Activated naive CD8-positive, alpha-beta T cell treated with anti-CD3 and anti-CD28 coated beads, Interleukin-2, amount 50 U/mL, for 24 hours (primary cell): ENCODE data around the gene FMOD.
"Not testable (repeated sequence)": the region's sequence is repeated elsewhere in the genome, so short reads cannot be mapped to it uniquely, and the experiment has no call there.

Experiments used
- ATAC-seq: fragments of 150-1000 bp; cut with Tn5 transposase; one replicate; pipeline ENCODE4 v1.10.0; 2021
- DNase-seq: peaks from one replicate; pipeline ENCODE4 v3.0.0; 2021
- H3K27ac Mint-ChIP-seq: one replicate; pipeline ENCODE4 v1.8.0; 2021; ENCODE audit warnings: mild to moderate bottlenecking, mixed read lengths
- H3K27me3 Mint-ChIP-seq: one replicate; pipeline ENCODE4 v1.8.0; 2021; ENCODE audit warnings: mixed read lengths
- H3K36me3 Mint-ChIP-seq: one replicate; pipeline ENCODE4 v1.8.0; 2021; ENCODE audit warnings: low read depth, mixed read lengths
- H3K4me1 Mint-ChIP-seq: one replicate; pipeline ENCODE4 v1.8.0; 2021; ENCODE audit warnings: mixed read lengths
- H3K4me3 Mint-ChIP-seq: one replicate; pipeline ENCODE4 v1.8.0; 2021; ENCODE audit warnings: mild to moderate bottlenecking, moderate library complexity, mixed read lengths
- H3K9me3 Mint-ChIP-seq: one replicate; pipeline ENCODE4 v1.8.0; 2021; ENCODE audit warnings: mixed read lengths

FMOD gene

DNA sequence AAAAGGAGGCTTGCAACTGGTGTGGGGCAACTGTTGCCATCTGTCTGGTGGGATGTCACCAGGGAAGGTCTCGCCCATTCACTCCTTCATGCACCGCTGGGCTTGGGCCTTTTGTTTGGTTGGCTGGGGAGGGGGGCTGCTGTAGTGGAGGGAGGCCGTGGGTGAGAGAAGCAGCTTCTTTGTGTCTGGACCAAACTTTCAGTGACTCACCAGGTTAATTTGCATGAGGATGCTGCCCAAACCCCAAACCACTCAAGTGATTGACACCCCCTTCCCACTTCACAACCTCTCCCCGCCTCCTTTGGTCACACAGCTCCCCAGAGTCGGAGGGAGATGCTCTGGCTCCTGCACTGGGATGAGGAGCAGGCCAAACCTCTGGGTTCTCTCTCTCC, 25.9 kb downstream of the FMOD start:
- H3K4me1 Mint-ChIP-seq: peaks cover 86% of the 10 kb centered on the region
- H3K4me3 Mint-ChIP-seq: peak overlapping the region; percentile 45
- DNase-seq (peak; percentile 67), ATAC-seq (peak; percentile 38)
- no peaks in the 10 kb centered on the region for H3K27me3 Mint-ChIP-seq
- H3K27ac Mint-ChIP-seq: peak overlapping the region; percentile 93
- no peaks in the 10 kb centered on the region for H3K9me3 Mint-ChIP-seq
- no peaks in the 10 kb centered on the region for H3K36me3 Mint-ChIP-seq

DNA sequence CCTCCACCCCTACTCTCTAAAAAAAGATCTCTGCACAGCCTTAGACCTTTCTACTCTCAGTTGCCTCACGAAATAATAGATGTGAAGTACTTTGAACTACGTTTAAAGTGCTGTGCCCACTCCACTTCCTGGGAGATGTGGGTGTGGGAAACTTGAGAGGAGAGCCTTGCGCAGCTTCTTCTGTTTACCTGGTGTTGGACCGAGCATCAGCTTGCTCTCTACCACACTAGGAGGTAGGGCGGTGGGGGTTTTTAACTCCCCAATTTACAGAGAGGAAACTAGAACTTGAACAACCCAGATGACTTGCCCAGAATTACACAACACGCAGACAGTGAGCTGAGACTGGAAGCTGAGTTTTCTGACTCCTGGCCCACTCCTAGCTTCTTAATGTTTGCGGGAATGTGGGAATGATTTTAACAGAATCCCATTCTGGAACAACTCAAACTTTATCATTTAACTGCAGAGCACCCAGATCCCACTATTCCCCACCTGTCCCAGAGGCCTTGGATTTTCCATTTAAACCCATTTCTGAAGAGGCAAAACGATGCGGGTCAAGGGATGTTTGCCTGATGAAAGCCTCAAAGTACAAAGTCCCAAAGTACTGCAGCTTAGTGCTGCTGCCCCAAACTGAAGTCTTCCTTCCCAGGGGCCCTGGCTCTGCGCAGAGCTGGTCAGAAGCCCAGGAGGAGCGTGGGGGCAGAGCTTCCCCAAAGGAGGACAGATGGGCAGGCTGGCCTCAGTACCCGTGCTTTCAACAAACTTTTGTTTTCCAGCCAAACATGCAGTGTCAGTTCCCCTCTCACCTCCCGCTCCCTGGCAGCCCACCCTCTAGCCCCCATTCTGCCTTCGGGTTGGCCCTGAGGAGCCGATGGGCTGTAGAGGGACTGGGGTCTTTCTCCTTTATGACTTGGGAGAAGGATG, 26.6 kb downstream of the FMOD start:
- Mint-ChIP-seq H3K9me3 (no peaks in the 10 kb centered on the region), H3K27me3 (no peaks in the 10 kb centered on the region), H3K4me1 (peaks cover 92% of the 10 kb centered on the region), H3K27ac (peak overlapping the region; percentile 93), H3K36me3 (no peaks in the 10 kb centered on the region), H3K4me3 (peak overlapping the region; percentile 57)
- DNase-seq (peak; percentile 45), ATAC-seq (no peak)

DNA sequence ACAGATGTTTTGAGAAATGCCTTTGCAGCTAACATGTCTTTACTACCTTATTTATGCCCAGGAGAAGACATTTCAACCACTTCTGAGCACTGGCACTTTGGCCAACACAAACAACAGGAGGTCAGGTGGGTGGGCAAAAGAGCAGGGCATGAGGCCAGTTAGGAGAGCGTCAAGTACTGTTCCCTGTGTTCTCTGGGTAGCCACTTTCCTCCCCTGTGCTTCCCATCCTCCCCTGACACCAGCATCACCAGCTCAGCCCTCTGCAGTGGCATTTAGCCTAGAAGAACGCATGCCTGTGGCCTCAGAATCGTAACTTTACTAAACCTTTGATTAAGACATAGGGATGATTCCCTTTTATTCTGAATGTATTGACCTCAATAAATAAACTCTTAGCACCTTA, 27.3 kb downstream of the FMOD start:
- ATAC-seq (no peak), DNase-seq (no peak)
- H3K9me3 Mint-ChIP-seq: no peaks in the 10 kb centered on the region
- peak overlapping the region; percentile 57 for H3K4me3 Mint-ChIP-seq
- no peaks in the 10 kb centered on the region for H3K36me3 Mint-ChIP-seq
- H3K27ac Mint-ChIP-seq: peak overlapping the region; percentile 75
- H3K27me3 Mint-ChIP-seq: no peaks in the 10 kb centered on the region
- H3K4me1 Mint-ChIP-seq: peaks cover 93% of the 10 kb centered on the region

DNA sequence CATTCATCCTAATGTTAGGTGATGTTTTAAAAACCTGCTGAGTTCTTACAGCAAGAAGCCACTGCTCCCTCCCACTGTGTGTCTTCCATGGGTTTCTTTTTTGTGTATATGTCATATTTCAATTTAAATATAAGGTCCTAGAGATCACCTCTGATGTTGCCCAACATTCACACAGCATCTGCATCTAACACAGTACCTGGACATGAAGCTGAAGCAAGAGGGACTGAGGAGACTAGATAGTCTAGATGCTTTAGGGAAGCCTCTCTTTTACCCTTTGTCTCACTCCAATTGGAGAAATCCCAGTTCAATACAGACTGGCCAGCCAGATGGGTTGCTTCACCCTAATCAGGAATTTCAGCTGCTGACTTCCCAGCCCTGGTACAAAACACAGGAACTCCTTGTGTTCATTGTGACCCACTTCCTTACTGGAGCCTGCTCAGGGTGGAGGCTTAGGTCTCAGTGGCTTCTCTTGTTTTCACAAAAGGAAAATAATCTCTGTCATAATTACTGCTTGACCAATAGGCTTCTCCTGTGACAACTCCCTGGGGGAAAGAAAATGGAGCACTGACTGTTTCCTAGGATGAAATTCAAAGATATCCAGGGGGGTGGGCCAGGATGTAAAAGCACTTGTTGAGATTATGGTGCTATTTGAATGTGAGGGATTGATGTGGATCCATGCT, 28.3 kb downstream of the FMOD start:
- ATAC-seq: no peak
- Mint-ChIP-seq H3K4me1 (peaks cover 86% of the 10 kb centered on the region), H3K36me3 (no peaks in the 10 kb centered on the region), H3K9me3 (no peaks in the 10 kb centered on the region), H3K27me3 (no peaks in the 10 kb centered on the region), H3K27ac (no peak overlapping the region), H3K4me3 (no peak overlapping the region)
- DNase-seq: no peak

DNA sequence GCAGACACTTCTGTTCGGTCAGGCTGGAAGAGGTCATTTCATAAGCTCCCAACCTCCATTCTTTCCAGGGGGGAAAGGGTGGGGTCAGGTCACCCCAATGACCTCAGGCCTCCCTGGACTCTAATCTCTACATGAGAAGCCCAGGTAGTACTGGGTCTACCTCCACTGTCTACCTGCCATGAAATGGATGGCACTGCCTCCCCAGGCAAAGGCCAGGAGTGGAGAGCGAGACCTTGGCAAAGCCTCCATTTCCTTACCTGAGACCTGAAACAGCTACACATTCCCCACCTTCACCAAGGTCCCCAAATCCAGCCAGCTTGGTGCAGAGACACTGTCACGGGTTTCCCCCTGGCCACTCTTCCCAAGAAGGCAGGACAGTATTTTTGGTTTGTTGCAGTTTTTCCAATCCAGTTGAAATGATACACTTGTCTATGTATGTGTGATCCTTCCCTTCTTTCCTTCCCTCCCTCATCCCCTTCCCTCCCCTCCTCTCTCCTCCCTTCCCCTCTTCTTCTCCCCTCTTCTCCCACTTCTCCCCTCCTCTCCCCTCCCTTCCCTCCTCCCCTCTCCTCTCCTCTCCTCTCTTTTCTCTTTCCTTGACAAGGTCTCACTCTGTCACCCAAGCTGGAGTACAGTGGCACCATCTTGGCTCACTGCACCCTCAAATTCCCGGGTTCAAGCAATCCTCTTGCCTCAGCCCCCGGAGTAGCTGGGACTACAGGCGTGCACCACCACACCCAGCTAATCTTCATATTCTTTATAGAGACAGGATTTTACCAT, 29.5 kb downstream of the FMOD start:
- Mint-ChIP-seq H3K27me3 (no peaks in the 10 kb centered on the region), H3K27ac (peak overlapping the region; percentile 79), H3K9me3 (no peaks in the 10 kb centered on the region), H3K4me3 (no peak overlapping the region), H3K36me3 (no peaks in the 10 kb centered on the region), H3K4me1 (peaks cover 81% of the 10 kb centered on the region)
- no peak for DNase-seq
- no peak for ATAC-seq

DNA sequence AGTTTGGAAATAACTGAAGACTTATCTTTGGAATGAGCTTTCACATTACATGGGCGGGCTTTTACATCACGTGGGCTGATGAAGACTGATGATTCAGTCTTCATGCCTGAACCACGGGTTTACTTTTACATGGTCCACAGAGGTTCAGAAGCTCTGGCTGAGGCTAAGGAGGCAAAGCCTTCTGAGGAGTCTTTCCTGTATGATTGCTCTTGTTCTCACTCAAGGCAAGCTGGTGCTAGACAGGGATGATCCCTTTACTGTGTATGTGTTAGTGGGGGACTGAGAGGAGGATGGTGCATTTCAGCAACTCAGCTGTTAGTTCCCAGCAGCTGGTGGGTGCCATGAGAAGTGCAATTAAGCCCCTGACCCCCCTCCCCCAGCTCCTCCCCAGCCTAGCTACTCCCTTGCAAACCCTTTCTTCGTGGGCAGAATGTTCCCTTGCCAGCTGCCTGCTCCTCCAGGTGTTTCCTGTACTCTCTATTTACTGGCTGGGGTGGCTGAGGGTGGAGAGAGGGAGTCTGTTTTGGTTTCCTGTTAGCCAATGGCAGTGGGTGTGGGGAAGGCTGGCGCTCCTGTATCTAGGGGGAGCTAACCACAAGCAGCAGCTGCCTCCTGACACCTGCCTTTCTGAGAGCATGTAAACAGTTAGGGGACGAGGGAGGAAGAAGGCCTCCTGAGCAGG, 30.2 kb downstream of the FMOD start:
- peak overlapping the region; percentile 79 for H3K27ac Mint-ChIP-seq
- ATAC-seq: peak; percentile 51
- H3K9me3 Mint-ChIP-seq: no peaks in the 10 kb centered on the region
- H3K4me1 Mint-ChIP-seq: peaks cover 73% of the 10 kb centered on the region
- no peaks in the 10 kb centered on the region for H3K36me3 Mint-ChIP-seq
- H3K27me3 Mint-ChIP-seq: no peaks in the 10 kb centered on the region
- peak; percentile 51 for DNase-seq
- H3K4me3 Mint-ChIP-seq: no peak overlapping the region

DNA sequence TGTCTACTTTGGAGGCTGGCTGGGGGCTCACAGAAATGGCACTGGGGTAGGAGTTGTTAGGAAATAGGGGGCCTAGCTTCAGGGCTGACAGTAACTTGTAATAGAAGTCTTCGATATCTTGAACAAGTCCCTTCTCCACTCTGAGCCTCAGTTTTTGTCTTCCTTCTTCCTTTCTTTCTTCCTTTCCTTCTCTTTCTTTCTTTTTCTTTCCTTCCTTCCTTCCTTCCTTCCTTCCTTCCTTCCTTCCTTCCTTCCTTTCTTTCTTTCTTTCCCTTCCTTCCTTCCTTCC, 32.7 kb downstream of the FMOD start:
- Mint-ChIP-seq H3K27me3 (no peaks in the 10 kb centered on the region), H3K9me3 (no peaks in the 10 kb centered on the region), H3K4me1 (peaks cover 48% of the 10 kb centered on the region), H3K27ac (no peak overlapping the region), H3K4me3 (no peak overlapping the region), H3K36me3 (peaks cover 14% of the 10 kb centered on the region)
- ATAC-seq: no peak
- DNase-seq: no peak

DNA sequence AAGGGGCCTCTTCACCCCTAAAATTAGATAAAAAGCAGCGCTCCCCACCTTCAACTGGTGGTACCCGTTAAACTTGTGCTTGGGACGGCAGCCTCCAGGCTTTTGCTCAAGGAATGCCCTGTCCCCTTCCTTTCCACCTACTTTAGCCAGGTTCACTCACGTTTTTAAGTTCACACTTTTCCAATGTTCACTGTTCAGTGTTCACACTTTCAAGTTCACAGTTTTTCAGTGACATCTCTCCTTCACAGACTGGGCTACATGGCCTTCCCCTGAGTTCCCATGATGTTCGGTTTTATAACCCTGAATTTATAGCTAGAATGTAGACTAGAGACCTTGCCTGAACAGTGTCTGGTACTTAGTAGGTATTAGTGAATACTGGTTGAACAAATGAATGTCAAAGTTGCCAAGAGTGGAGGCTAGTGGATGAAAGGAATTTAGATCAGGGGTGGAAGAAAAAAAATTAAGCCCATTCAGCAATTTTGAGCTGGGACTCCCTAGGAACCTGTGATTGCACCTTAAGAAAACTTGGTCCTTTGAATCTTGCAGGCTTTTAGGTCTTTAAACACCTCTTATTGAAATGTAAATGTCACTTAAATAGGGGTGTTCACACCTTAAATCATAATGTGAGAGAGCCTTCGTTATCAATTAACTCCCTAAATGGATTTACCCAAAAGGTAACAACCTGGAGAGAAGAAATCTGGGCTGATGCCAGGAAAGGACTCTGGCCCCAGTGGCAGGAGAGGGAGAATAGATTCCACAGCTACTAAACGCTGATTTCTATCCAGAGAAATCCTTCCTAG, 33.3 kb downstream of the FMOD start:
- peaks cover 42% of the 10 kb centered on the region for H3K4me1 Mint-ChIP-seq
- H3K36me3 Mint-ChIP-seq: peaks cover 14% of the 10 kb centered on the region

DNA sequence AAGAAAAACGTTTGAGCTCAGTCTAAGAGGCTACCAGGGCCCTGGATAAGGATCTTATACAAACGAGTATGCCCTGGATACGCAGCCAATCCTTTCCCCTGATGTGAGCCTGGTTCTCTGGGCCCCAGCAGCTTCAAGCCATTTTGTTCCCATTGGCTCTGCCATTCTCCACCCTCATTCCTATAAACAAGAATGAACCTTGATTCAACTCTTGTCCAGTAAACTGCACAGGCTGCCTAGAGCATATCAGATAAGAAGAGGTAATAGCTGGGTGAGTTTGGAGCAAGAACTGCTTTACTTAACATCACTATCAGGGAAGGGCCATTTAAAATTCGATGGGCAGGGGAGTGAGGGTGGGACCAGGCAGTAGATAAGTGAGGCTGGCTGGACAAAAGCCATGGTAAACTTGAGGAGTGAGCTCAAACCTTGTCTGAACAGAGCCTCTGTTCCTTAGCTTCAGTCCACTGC, 34.3 kb downstream of the FMOD start:
- H3K4me1 Mint-ChIP-seq: peaks cover 35% of the 10 kb centered on the region
- DNase-seq (no peak), ATAC-seq (no peak)
- H3K27me3 Mint-ChIP-seq: no peaks in the 10 kb centered on the region
- H3K4me3 Mint-ChIP-seq: no peak overlapping the region
- no peak overlapping the region for H3K27ac Mint-ChIP-seq
- H3K9me3 Mint-ChIP-seq: no peaks in the 10 kb centered on the region
- peaks cover 14% of the 10 kb centered on the region for H3K36me3 Mint-ChIP-seq

More for the DNA sequence above, 33.3 kb downstream of the FMOD start:
- Mint-ChIP-seq H3K4me3 (no peak overlapping the region), H3K27ac (no peak overlapping the region), H3K9me3 (no peaks in the 10 kb centered on the region), H3K27me3 (no peaks in the 10 kb centered on the region)
- DNase-seq: no peak
- ATAC-seq: no peak

DNA sequence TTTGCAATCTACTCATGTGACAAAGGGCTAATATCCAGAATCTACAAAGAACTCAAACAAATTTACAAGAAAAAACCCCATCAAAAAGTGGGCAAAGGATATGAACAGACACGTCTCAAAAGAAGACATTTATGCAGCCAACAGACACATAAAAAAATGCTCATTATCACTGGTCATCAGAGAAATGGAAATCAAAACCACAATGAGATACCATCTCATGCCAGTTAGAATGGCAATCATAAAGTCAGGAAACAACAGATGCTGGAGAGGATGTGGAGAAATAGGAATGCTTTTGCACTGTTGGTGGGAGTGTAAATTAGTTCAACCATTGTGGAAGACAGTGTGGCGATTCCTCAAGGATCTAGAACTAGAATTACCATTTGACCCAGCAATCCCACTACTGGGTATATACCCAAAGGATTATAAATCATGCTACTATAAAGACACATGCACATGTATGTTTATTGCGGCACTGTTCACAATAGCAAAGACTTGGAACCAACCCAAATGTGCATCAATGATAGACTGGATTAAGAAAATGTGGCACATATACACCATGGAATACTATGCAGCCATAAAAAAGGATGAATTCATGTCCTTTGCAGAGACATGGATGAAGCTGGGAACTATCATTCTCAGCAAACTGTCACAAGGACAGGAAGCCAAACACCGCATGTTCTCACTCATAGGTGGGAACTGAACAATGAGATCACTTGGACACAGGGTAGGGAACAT, 36.7 kb downstream of the FMOD start:
- H3K36me3 Mint-ChIP-seq: peaks cover 27% of the 10 kb centered on the region
- not testable (repeated sequence) for H3K4me3 Mint-ChIP-seq, H3K27me3 Mint-ChIP-seq, H3K27ac Mint-ChIP-seq, ATAC-seq, DNase-seq, H3K9me3 Mint-ChIP-seq
- peaks cover 34% of the 10 kb centered on the region for H3K4me1 Mint-ChIP-seq

DNA sequence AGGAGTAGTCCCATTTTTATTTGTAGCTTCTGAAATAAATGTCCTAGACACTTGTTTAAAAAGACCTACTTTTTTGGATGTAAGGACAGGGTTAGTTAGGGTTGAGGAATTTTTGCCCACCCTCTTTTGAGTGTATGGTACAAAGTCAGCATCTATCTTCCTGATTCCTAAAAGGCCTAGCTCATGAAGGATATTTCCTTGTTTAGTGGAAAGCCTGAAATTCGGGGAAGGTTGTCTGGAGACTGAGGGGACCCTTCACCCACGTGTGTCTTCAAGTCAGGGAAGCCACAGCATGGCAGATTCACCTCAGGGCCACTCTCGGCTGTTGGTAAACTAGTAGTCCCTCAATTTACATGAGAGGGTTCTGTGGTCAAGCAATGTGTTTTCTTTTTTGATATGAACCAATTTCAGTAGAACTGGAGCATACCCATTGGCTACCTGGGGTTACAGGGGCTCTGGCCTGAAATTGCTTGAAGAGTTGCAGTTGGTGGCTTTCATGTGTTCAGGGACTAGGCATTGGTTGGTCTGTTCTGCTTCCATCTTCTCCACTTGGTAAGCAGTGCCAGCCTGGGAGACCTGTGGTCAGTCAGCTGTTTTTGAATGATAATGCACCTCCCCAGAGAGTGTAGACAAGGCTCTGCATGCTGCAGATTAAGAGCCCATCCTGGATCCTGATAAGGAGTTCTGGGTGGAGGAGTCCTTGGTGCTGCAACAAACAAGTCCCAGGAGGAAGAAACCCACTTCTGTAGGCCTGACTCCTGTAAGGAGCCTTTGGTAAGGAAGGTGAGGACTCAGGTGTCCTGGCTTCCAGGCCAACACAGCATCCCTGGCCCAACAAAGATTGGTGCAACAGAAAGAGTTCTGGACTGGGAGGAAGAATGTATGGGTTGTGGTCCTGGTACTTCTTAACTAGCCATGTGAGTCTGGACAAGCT, 39.3 kb downstream of the FMOD start:
- Mint-ChIP-seq H3K27ac (peak overlapping the region; percentile 27), H3K9me3 (no peaks in the 10 kb centered on the region), H3K27me3 (no peaks in the 10 kb centered on the region), H3K4me3 (no peak overlapping the region), H3K36me3 (peaks cover 52% of the 10 kb centered on the region), H3K4me1 (peaks cover 41% of the 10 kb centered on the region)
- DNase-seq (no peak), ATAC-seq (peak; percentile 12)

DNA sequence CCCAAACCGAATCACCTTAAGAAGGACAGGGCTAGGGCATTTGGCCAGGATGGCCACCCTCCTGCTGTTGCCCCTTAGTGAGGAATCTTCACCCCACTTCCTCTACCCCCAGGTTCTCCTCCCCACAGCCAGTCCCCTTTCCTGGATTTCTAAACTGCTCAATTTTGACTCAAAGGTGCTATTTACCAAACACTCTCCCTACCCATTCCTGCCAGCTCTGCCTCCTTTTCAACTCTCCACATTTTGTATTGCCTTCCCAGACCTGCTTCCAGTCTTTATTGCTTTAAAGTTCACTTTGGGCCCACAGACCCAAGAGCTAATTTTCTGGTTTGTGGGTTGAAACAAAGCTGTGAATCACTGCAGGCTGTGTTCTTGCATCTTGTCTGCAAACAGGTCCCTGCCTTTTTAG, 42.0 kb downstream of the FMOD start:
- Mint-ChIP-seq H3K9me3 (no peaks in the 10 kb centered on the region), H3K27ac (peak overlapping the region; percentile 87), H3K4me1 (peaks cover 52% of the 10 kb centered on the region), H3K27me3 (no peaks in the 10 kb centered on the region), H3K4me3 (peak overlapping the region; percentile 97), H3K36me3 (peaks cover 53% of the 10 kb centered on the region)
- no peak for ATAC-seq
- no peak for DNase-seq
